ENCODE results near the gene HS3ST3B1. TPM values are rescaled to one million over a fixed set of nuclear protein-coding genes. Genes with fewer than 3 reads are reported as not detected.

HS3ST3B1 gene
- total and polyA plus RNA-seq, 8 donors = 0.30 to 2.8 (median 1.5) TPM

- Histone ChIP-seq H3K4me3 (no peak overlapping the region), H3K36me3 (no peaks in the 10 kb centered on the region), H3K4me1 (no peaks in the 10 kb centered on the region), H3K27me3 (no peaks in the 10 kb centered on the region), H3K9me3 (peaks cover 0 to 6% (median 0%) of the 10 kb centered on the region in 4 donors), H3K27ac (no peak overlapping the region)
- WGBS, 2 donors = 28 to 40% methylated on average over 2 of the region's 2 CpGs
- FAIRE-seq (no peak), ATAC-seq (no peak), DNase-seq (no peak)
- no peak for TF ChIP-seq CTCF (IDR thresholded peaks at IDR 0.05)
- intact Hi-C loops (cut with DNase I) = no loop called here
Measured at GRCh38 chr17:14276535-14277250, 24.2 kb upstream of the HS3ST3B1 start.

GRCh38 chr17:14281530-14281929 lies 19.4 kb upstream of the HS3ST3B1 start:
- no peak for DNase-seq
- no peaks in the 10 kb centered on the region for H3K27me3 ChIP-seq
- H3K9me3 ChIP-seq = no peaks in the 10 kb centered on the region
- H3K4me3 ChIP-seq = no peak overlapping the region
- H3K4me1 ChIP-seq = no peaks in the 10 kb centered on the region
- WGBS, 2 donors = 77 to 81% methylated on average over 3 of the region's 3 CpGs
- intact Hi-C loops (cut with DNase I) = no loop called here
- H3K27ac ChIP-seq = no peak overlapping the region
- no peak for TF ChIP-seq CTCF (IDR thresholded peaks at IDR 0.05)
- H3K36me3 ChIP-seq = no peaks in the 10 kb centered on the region
- no peak for FAIRE-seq
- no peak for ATAC-seq

- Histone ChIP-seq H3K27ac (no peak overlapping the region), H3K4me3 (no peak overlapping the region), H3K27me3 (no peaks in the 10 kb centered on the region), H3K9me3 (no peaks in the 10 kb centered on the region), H3K4me1 (no peaks in the 10 kb centered on the region), H3K36me3 (no peaks in the 10 kb centered on the region)
- DNase-seq (no peak), FAIRE-seq (no peak), ATAC-seq (no peak)
- no peak for TF ChIP-seq CTCF (IDR thresholded peaks at IDR 0.05)
- intact Hi-C loops (cut with DNase I) = no loop called here
- WGBS, 2 donors = 64 to 69% methylated on average over 2 of the region's 2 CpGs
Measured at GRCh38 chr17:14282726-14283125, 18.2 kb upstream of the HS3ST3B1 start.

GRCh38 chr17:14289162-14289561 lies 11.7 kb upstream of the HS3ST3B1 start:
- 67 to 75% methylated on average over 2 of the region's 2 CpGs for WGBS, 2 donors
- no peak for FAIRE-seq
- H3K27ac ChIP-seq = no peak overlapping the region
- no peaks in the 10 kb centered on the region for H3K36me3 ChIP-seq
- H3K4me3 ChIP-seq = no peak overlapping the region
- no peak for ATAC-seq
- H3K27me3 ChIP-seq = peaks cover 2 to 13% (median 4%) of the 10 kb centered on the region in 4 donors
- intact Hi-C loops (cut with DNase I) = no loop called here
- no peak for TF ChIP-seq CTCF (IDR thresholded peaks at IDR 0.05)
- DNase-seq = no peak
- no peaks in the 10 kb centered on the region for H3K9me3 ChIP-seq
- no peaks in the 10 kb centered on the region for H3K4me1 ChIP-seq

- no peak for DNase-seq
- H3K27ac ChIP-seq = no peak overlapping the region
- no peak for TF ChIP-seq CTCF (IDR thresholded peaks at IDR 0.05)
- no peak overlapping the region for H3K4me3 ChIP-seq
- H3K36me3 ChIP-seq = no peaks in the 10 kb centered on the region
- WGBS, 2 donors = 23 to 25% methylated on average over 20 of the region's 20 CpGs
- intact Hi-C loops (cut with DNase I) = no loop called here
- FAIRE-seq = no peak
- peaks cover 0 to 8% (median 4%) of the 10 kb centered on the region in 3 donors for H3K4me1 ChIP-seq
- H3K27me3 ChIP-seq = peaks cover 5 to 56% (median 13%) of the 10 kb centered on the region in 4 donors
- no peaks in the 10 kb centered on the region for H3K9me3 ChIP-seq
- ATAC-seq = no peak
Measured at GRCh38 chr17:14294876-14295275, 6.0 kb upstream of the HS3ST3B1 start.
